GM12878 (cell line): Measurements from ENCODE around the gene ZNF365. TPM values are rescaled to one million over a fixed set of nuclear protein-coding genes. Genes with fewer than 3 reads are reported as not detected.

ENCODE experiments used
- BACH1 ChIP-seq: fragments of 450-650 bp; IDR thresholded peaks from 2 replicates; pipeline ENCODE4 v1.6.1; 2017; ENCODE audit warnings: mild to moderate bottlenecking, borderline replicate concordance
- BHLHE40 ChIP-seq, 2 experiments: fragments of 450-650 bp in 1 of 2; IDR thresholded peaks; 2 replicates each; pipeline ENCODE4 v1.6.1; 2011 to 2017; ENCODE audit warnings: low read depth in 2 of 2, borderline replicate concordance in 1 of 2, improper control_type of control experiment in 1 of 2, low read length in 1 of 2, mild to moderate bottlenecking in 1 of 2
- CREM ChIP-seq: IDR thresholded peaks from 2 replicates; pipeline ENCODE4 v1.6.1; 2014; ENCODE audit warnings: antibody characterized with exemption, low read depth
- EP300 ChIP-seq, 2 experiments: fragments of 150-350 bp in 1 of 2; IDR thresholded peaks; 2 replicates each; pipeline ENCODE4 v1.6.1; 2011 to 2012; ENCODE audit warnings: low read depth in 2 of 2, low read length in 2 of 2, borderline replicate concordance in 1 of 2, improper control_type of control experiment in 1 of 2, inconsistent platforms in 1 of 2; ENCODE audit not compliant: control insufficient read depth in 1 of 2
- FOXM1 ChIP-seq: IDR thresholded peaks from 2 replicates; pipeline ENCODE4 v1.6.1; 2012; ENCODE audit warnings: low read depth, mild to moderate bottlenecking, inconsistent platforms, low read length, moderate library complexity
- GABPA ChIP-seq: IDR thresholded peaks from 2 replicates; pipeline ENCODE4 v1.6.1; 2014; ENCODE audit warnings: antibody characterized with exemption, low read depth, mild to moderate bottlenecking, inconsistent platforms
- IRF4 ChIP-seq: IDR thresholded peaks from 2 replicates; pipeline ENCODE4 v1.6.1; 2011; ENCODE audit warnings: low read depth, low read length
- MTA2 ChIP-seq: fragments of 450-650 bp; IDR thresholded peaks from 2 replicates; pipeline ENCODE4 v1.6.1; 2016; ENCODE audit warnings: low read depth, mild to moderate bottlenecking, moderate library complexity
- MXI1 ChIP-seq: fragments of 150-350 bp; IDR thresholded peaks from 2 replicates; pipeline ENCODE4 v1.6.1; 2011; ENCODE audit warnings: low read depth, mild to moderate bottlenecking, inconsistent platforms, low read length, improper control_type of control experiment
- MYC ChIP-seq: IDR thresholded peaks from 2 replicates; pipeline ENCODE4 v1.6.1; 2011; ENCODE audit warnings: mild to moderate bottlenecking, low read length, moderate library complexity, inconsistent platforms; ENCODE audit not compliant: insufficient read depth, insufficient replicate concordance, insufficient read length, severe bottlenecking
- NFIC ChIP-seq: IDR thresholded peaks from 2 replicates; pipeline ENCODE4 v1.6.1; 2012; ENCODE audit warnings: low read depth, mild to moderate bottlenecking, inconsistent platforms, low read length, moderate library complexity
- PAX5 ChIP-seq: IDR thresholded peaks from 2 replicates; pipeline ENCODE4 v1.6.1; 2011; ENCODE audit warnings: low read depth, low read length, borderline replicate concordance
- POU2F2 ChIP-seq: IDR thresholded peaks from 3 replicates; pipeline ENCODE4 v1.6.1; 2011; ENCODE audit warnings: low read depth, mild to moderate bottlenecking, low read length, borderline replicate concordance
- RCOR1 ChIP-seq: conservative IDR thresholded peaks from 2 replicates; pipeline ENCODE4 v1.6.1; 2012; ENCODE audit warnings: low read depth, low read length, improper control_type of control experiment
- RUNX3 ChIP-seq: IDR thresholded peaks from 2 replicates; pipeline ENCODE4 v1.6.1; 2012; ENCODE audit warnings: low read length, inconsistent platforms
- SKIL ChIP-seq: fragments of 450-650 bp; IDR thresholded peaks from 2 replicates; pipeline ENCODE4 v1.6.1; 2017; ENCODE audit warnings: mild to moderate bottlenecking, low read depth, inconsistent platforms; ENCODE audit not compliant: poor library complexity, severe bottlenecking
- SMAD5 ChIP-seq: IDR thresholded peaks from 2 replicates; pipeline ENCODE4 v1.6.1; 2016; ENCODE audit warnings: antibody characterized with exemption, low read depth
- SMC3 ChIP-seq: IDR thresholded peaks from 2 replicates; pipeline ENCODE4 v1.6.1; 2011; ENCODE audit warnings: low read length, improper control_type of control experiment, borderline replicate concordance
- SRF ChIP-seq, 2 experiments: IDR thresholded peaks; 2 replicates each; pipeline ENCODE4 v1.6.1; 2011; ENCODE audit warnings: low read depth in 2 of 2, low read length in 2 of 2, mild to moderate bottlenecking in 1 of 2, moderate library complexity in 1 of 2
- TCF12 ChIP-seq: IDR thresholded peaks from 2 replicates; pipeline ENCODE4 v1.6.1; 2011; ENCODE audit warnings: low read depth, mild to moderate bottlenecking, low read length
- ZBTB11 ChIP-seq: fragments of 450-650 bp; formaldehyde crosslinking; IDR thresholded peaks from 2 replicates; pipeline ENCODE4 v1.5.0; 2022; ENCODE audit warnings: mild to moderate bottlenecking, missing genetic modification characterization
- polyA plus RNA-seq, 11 experiments: library from polyadenylated mRNA; depleted of rRNA in 4 of 11; unstranded in 6 of 11; stranded (reverse) in 5 of 11; fragments of >200 nt; fragmentation: Nextera tagmentation in 4 of 11; fragmentation: Illumina TruSeq in 1 of 11; extraction: Ambion mirVana in 4 of 11; extraction: Trizol in 1 of 11; gene quantifications; 1 replicate in 1 of 11; 2 replicates in 10 of 11; pipeline versions ENCODE4 v1.2.1 to v1.2.3, GENCODE V29; 2011 to 2016; ENCODE audit warnings: inconsistent platforms in 2 of 11, missing spikeins in 2 of 11, low read depth in 1 of 11
- total RNA-seq, 4 experiments: library from RNA; depleted of rRNA in 3 of 4; stranded (reverse); fragments of >200 nt in 3 of 4; fragmentation: Illumina TruSeq in 1 of 4; extraction: Trizol in 1 of 4; gene quantifications; 2 replicates each; pipeline versions ENCODE4 v1.2.1 to v1.2.3, GENCODE V29; 2013 to 2021
- TF ChIP-seq, protein P1 (sequence below): fragments of 450-650 bp; IDR thresholded peaks from 2 replicates; pipeline ENCODE4 v1.6.1; 2016; ENCODE audit warnings: mild to moderate bottlenecking

Gene ZNF365
- total and polyA plus RNA-seq, 10 of the 15 experiments (the other 5 are each of a cell fraction or from before 2014, with no cell fraction given) = 0.08 TPM; not detected in 9

DNA sequence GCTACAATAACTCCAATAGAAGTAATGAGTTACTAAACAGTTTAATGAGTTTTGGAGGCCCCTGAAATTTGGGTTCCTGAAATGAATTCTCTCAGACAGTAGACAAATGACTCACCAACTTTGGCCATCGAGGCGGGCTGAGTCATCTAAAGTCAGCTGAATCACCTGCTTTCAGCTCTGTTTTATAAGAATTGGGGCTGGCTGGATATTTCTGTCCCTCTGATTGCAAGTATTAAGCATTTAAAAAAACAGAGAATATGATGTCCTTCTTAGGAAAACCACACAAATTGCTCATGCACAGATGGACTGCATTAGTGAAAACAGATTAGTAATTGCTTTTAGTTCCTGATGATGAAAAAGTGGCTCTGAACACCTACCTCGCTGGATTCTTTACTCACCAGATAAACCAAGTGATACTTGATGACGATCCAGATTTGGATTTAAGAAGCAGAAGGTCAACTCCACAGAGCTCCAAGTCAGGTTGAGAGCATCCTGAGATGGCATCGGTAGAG is 59.1 kb downstream of the ZNF365 start (continued):
- no peak for TF ChIP-seq ZBTB11 (CRISPR knock-in tag)
- no peak for TF ChIP-seq SMC3
- peak; percentile 95; the same call in 1 of the 2 replicates for TF ChIP-seq BACH1
- TF ChIP-seq GABPA = 0 out of 2 replicates have a peak, but pooled peaks have one; percentile 38
- TF ChIP-seq EP300 (IDR thresholded peaks at IDR 0.05; ENCODE audit: borderline replicate concordance in 1 of 2, control insufficient read depth in 1 of 2, low read depth in 2 of 2, low read length in 2 of 2) = 0 out of 4 replicates have a peak, but pooled peaks of 1 of the 2 experiments have one; percentile 22
- TF ChIP-seq SRF (IDR thresholded peaks at IDR 0.05; ENCODE audit: low read depth in 2 of 2, low read length in 2 of 2) = 0 out of 4 replicates have a peak, but pooled peaks of 1 of the 2 experiments have one; percentile 44
- TF ChIP-seq IRF4 = peak; percentile 57; the same call in 1 of the 2 replicates
- TF ChIP-seq MYC = no peak
- TF ChIP-seq FOXM1 = peak; percentile 65; the same call in 1 of the 2 replicates
- peak; percentile 65 for TF ChIP-seq NFIC
- TF ChIP-seq SMAD5 = no peak
- TF ChIP-seq MTA2 = peak; percentile 87
- peak; percentile 43; the same call in 1 of the 2 replicates for TF ChIP-seq RUNX3
- TF ChIP-seq MXI1 = no peak
- TF ChIP-seq POU2F2 = no peak
- no peak for TF ChIP-seq PAX5
- TF ChIP-seq SKIL = peak; percentile 81
- TF ChIP-seq TCF12 = no peak
- no peak for TF ChIP-seq CREM
- TF ChIP-seq RCOR1 = no peak
- TF ChIP-seq, protein P1, sequence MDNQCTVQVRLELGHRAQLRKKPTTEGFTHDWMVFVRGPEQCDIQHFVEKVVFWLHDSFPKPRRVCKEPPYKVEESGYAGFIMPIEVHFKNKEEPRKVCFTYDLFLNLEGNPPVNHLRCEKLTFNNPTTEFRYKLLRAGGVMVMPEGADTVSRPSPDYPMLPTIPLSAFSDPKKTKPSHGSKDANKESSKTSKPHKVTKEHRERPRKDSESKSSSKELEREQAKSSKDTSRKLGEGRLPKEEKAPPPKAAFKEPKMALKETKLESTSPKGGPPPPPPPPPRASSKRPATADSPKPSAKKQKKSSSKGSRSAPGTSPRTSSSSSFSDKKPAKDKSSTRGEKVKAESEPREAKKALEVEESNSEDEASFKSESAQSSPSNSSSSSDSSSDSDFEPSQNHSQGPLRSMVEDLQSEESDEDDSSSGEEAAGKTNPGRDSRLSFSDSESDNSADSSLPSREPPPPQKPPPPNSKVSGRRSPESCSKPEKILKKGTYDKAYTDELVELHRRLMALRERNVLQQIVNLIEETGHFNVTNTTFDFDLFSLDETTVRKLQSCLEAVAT = no peak
- peak in 1 of 2 experiments; percentile 36; a peak in 1 of 4 replicates for TF ChIP-seq BHLHE40 (IDR thresholded peaks at IDR 0.05; ENCODE audit: borderline replicate concordance in 1 of 2, low read depth in 2 of 2, low read length in 1 of 2)
